K562 treated with DMSO at 1 percent for 12 hours (cell line): ENCODE data around the gene L3MBTL3. TPM values are rescaled to one million over a fixed set of nuclear protein-coding genes. Genes with fewer than 3 reads are reported as not detected.

Source experiments
- total RNA-seq: library from RNA; unstranded; fragments of 300-600 nt; gene quantifications from 2 replicates; pipeline ENCODE4 v1.2.3, GENCODE V29; 2022; ENCODE audit not compliant: insufficient read depth

Gene L3MBTL3
- total RNA-seq: 0.81 and 2.9 TPM in 2 replicates

DNA sequence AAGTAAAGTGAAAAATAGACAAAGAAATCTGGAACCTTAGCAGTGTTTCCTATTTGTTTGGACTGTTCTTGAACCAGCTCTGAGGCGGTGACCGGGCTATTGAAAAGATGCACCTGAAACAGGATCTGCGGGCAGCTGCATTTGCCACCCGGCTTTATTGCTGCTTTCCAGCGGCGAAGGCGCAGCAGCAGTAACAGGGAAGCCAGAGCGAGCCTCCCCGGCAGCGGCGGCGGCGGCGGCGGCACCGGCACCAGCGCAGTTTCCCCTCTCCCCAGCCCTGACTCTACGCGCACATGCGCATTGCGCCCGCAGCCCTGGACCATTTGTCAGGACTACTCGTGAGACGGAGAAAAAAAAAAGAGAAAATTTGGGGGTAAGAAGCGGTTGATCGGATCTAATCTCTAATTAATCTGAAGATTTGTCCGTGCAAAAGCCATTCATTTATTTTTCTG, at the start of gene L3MBTL3:
TSS of gene L3MBTL3 (plus strand) at position 290 of the 452 bp plus-strand sequence. CDS start 24,119 bp downstream, outside the sequence.

Other genes starting within 250 kb of the L3MBTL3 start
- not detected in 2 replicates for gene TMEM244, start 157.3 kb upstream of the L3MBTL3 start, total RNA-seq
- not detected in 2 replicates for gene SAMD3, start 204.4 kb downstream of the L3MBTL3 start, total RNA-seq